Hepatocyte (in vitro differentiated cells): ENCODE results near the gene PCBP3. TPM values are rescaled to one million over a fixed set of nuclear protein-coding genes. Genes with fewer than 3 reads are reported as not detected.

Experiments
- DNase-seq: peaks from one replicate; pipeline ENCODE4 v3.0.0-alpha.2; 2016; ENCODE audit warnings: low spot score
- H2AFZ ChIP-seq: fragments of 200-600 bp; sonication (generic); 2 replicates; pipeline ENCODE4 v1.6.0; 2016; ENCODE audit warnings: antibody characterized with exemption, mild to moderate bottlenecking
- H3K27ac ChIP-seq: fragments of 200-600 bp; sonication (generic); 2 replicates; pipeline ENCODE4 v1.5.1; 2016; ENCODE audit warnings: mild to moderate bottlenecking
- H3K27me3 ChIP-seq: fragments of 200-600 bp; sonication (generic); 2 replicates; pipeline ENCODE4 v1.6.1; 2016
- H3K36me3 ChIP-seq: fragments of 200-600 bp; sonication (generic); replicated peaks from 2 replicates; pipeline ENCODE4 v1.5.1; 2016; ENCODE audit warnings: low read depth; ENCODE audit not compliant: insufficient read depth
- H3K4me1 ChIP-seq: fragments of 200-600 bp; sonication (generic); 2 replicates; pipeline ENCODE4 v1.5.1; 2016; ENCODE audit warnings: mild to moderate bottlenecking, moderate library complexity; ENCODE audit not compliant: insufficient read depth
- H3K4me2 ChIP-seq: fragments of 200-600 bp; sonication (generic); 2 replicates; pipeline ENCODE4 v1.6.0; 2016
- H3K4me3 ChIP-seq: fragments of 200-600 bp; sonication (generic); 2 replicates; pipeline ENCODE4 v1.5.1; 2016; ENCODE audit warnings: mild to moderate bottlenecking
- H3K79me2 ChIP-seq: fragments of 200-600 bp; sonication (generic); 2 replicates; pipeline ENCODE4 v1.6.0; 2017; ENCODE audit warnings: mild to moderate bottlenecking
- H3K9me2 ChIP-seq: fragments of 200-600 bp; sonication (generic); replicated peaks from 2 replicates; pipeline ENCODE4 v1.6.0; 2017; ENCODE audit warnings: mild to moderate bottlenecking; ENCODE audit not compliant: insufficient read depth
- H3K9me3 ChIP-seq: fragments of 200-600 bp; sonication (generic); 2 replicates; pipeline ENCODE4 v1.5.1; 2016; ENCODE audit warnings: low read depth, mild to moderate bottlenecking
- H4K20me1 ChIP-seq: fragments of 200-600 bp; sonication (generic); 2 replicates; pipeline ENCODE4 v1.6.0; 2016; ENCODE audit warnings: mild to moderate bottlenecking; ENCODE audit not compliant: insufficient read depth, poor library complexity, severe bottlenecking
- CTCF ChIP-seq: fragments of 200-600 bp; sonication (generic); IDR thresholded peaks from 2 replicates; pipeline ENCODE4 v1.5.1; 2016; ENCODE audit warnings: antibody characterized with exemption, mild to moderate bottlenecking; ENCODE audit not compliant: poor library complexity
- EZH2 ChIP-seq: fragments of 200-600 bp; sonication (generic); IDR thresholded peaks from 2 replicates; pipeline ENCODE4 v1.6.1; 2016; ENCODE audit warnings: antibody characterized with exemption, mild to moderate bottlenecking, borderline replicate concordance
- EZH2phosphoT487 ChIP-seq: fragments of 200-600 bp; sonication (generic); IDR thresholded peaks from one replicate; pipeline ENCODE4 v1.6.1; 2018; ENCODE audit warnings: antibody characterized with exemption, mild to moderate bottlenecking, low read depth, moderate library complexity; ENCODE audit not compliant: unreplicated experiment, severe bottlenecking
- WGBS: methylation state at CpG from one replicate; pipeline ENCODE4 v1.1.6; 2016; ENCODE audit warnings: low lambda C conversion rate; ENCODE audit errors: missing lambda C conversion rate; 5-methylcytosine and 5-hydroxymethylcytosine counted together
- polyA plus RNA-seq: library from polyadenylated mRNA; unstranded; fragments of >200 nt; fragmentation: Nextera tagmentation; extraction: Ambion mirVana; gene quantifications from 2 replicates; pipeline ENCODE4 v1.2.1, GENCODE V29; 2016
- total RNA-seq: library from RNA; depleted of rRNA; stranded (reverse); fragments of >200 nt; gene quantifications from 2 replicates; pipeline ENCODE4 v1.2.3, GENCODE V29; 2014

PCBP3 gene
- total and polyA plus RNA-seq, 2 experiments from 2014 or later = 3.1 to 8.8 TPM

- H4K20me1 ChIP-seq = no peaks in the 10 kb centered on the region
- no peaks in the 10 kb centered on the region for H3K27me3 ChIP-seq
- H3K4me1 ChIP-seq = no peaks in the 10 kb centered on the region
- no peaks in the 10 kb centered on the region for H3K79me2 ChIP-seq
- no peak overlapping the region for H3K27ac ChIP-seq
- no peaks in the 10 kb centered on the region for H3K36me3 ChIP-seq
- 89% methylated on average over 22 of the region's 22 CpGs for WGBS
- H3K9me3 ChIP-seq = no peaks in the 10 kb centered on the region
- H2AFZ ChIP-seq = no peak overlapping the region
- TF ChIP-seq CTCF (no peak), EZH2 (no peak), EZH2phosphoT487 (no peak)
- H3K9me2 ChIP-seq = no peaks in the 10 kb centered on the region
- no peak for DNase-seq
- H3K4me2 ChIP-seq = no peak overlapping the region
- no peak overlapping the region for H3K4me3 ChIP-seq
Measured at GRCh38 chr21:45868488-45868887, 225.0 kb downstream of the PCBP3 start.

- peaks cover 7% of the 10 kb centered on the region for H3K4me1 ChIP-seq
- H3K36me3 ChIP-seq = no peaks in the 10 kb centered on the region
- no peak overlapping the region for H3K4me3 ChIP-seq
- no peak overlapping the region for H3K27ac ChIP-seq
- WGBS = 77% methylated on average over 23 of the region's 24 CpGs
- no peak overlapping the region for H3K4me2 ChIP-seq
- H3K9me3 ChIP-seq = no peaks in the 10 kb centered on the region
- H2AFZ ChIP-seq = no peak overlapping the region
- H4K20me1 ChIP-seq = no peaks in the 10 kb centered on the region
- H3K27me3 ChIP-seq = no peaks in the 10 kb centered on the region
- DNase-seq = no peak
- H3K9me2 ChIP-seq = no peaks in the 10 kb centered on the region
- TF ChIP-seq EZH2 = no peak
- TF ChIP-seq CTCF = no peak
- no peak for TF ChIP-seq EZH2phosphoT487
- no peaks in the 10 kb centered on the region for H3K79me2 ChIP-seq
Measured at GRCh38 chr21:45869121-45870007, 225.8 kb downstream of the PCBP3 start.

GRCh38 chr21:45870421-45870820, 226.9 kb downstream of the PCBP3 start:
- H3K4me2 ChIP-seq = no peak overlapping the region
- DNase-seq = no peak
- no peak overlapping the region for H3K27ac ChIP-seq
- no peaks in the 10 kb centered on the region for H3K9me3 ChIP-seq
- no peaks in the 10 kb centered on the region for H3K27me3 ChIP-seq
- TF ChIP-seq CTCF = no peak
- TF ChIP-seq EZH2phosphoT487 = no peak
- TF ChIP-seq EZH2 = no peak
- H3K9me2 ChIP-seq = no peaks in the 10 kb centered on the region
- H3K4me1 ChIP-seq = peaks cover 15% of the 10 kb centered on the region
- H3K4me3 ChIP-seq = no peak overlapping the region
- no peaks in the 10 kb centered on the region for H3K36me3 ChIP-seq
- no peaks in the 10 kb centered on the region for H3K79me2 ChIP-seq
- 90% methylated on average over 12 of the region's 12 CpGs for WGBS
- no peaks in the 10 kb centered on the region for H4K20me1 ChIP-seq
- H2AFZ ChIP-seq = no peak overlapping the region
